Fibroblast of lung (primary cell): Measurements from ENCODE around the gene POLA1. TPM values are rescaled to one million over a fixed set of nuclear protein-coding genes. Genes with fewer than 3 reads are reported as not detected.
"Not testable (repeated sequence)": the region's sequence is repeated elsewhere in the genome, so short reads cannot be mapped to it uniquely, and the experiment has no call there.

ENCODE experiments used
- DNase-seq, 2 donors: peaks; one replicate each; pipeline versions ENCODE4 v3.0.0 to v3.0.0-alpha.2; 2010; ENCODE audit warnings: low read depth in 2 of 2
- H2AFZ ChIP-seq: 2 replicates; pipeline ENCODE4 v1.5.1; 2012; ENCODE audit warnings: low read length, control low read depth, inconsistent platforms
- H3K27ac ChIP-seq: 2 replicates; pipeline ENCODE4 v1.5.1; 2011; ENCODE audit warnings: low read length, control low read depth; ENCODE audit not compliant: insufficient read depth
- H3K27me3 ChIP-seq: 2 replicates; pipeline ENCODE4 v1.5.1; 2011; ENCODE audit warnings: mild to moderate bottlenecking, low read length; ENCODE audit not compliant: control insufficient read depth, insufficient read depth
- H3K36me3 ChIP-seq: 2 replicates; pipeline ENCODE4 v1.5.1; 2011; ENCODE audit warnings: low read length; ENCODE audit not compliant: control insufficient read depth, insufficient read depth
- H3K4me1 ChIP-seq: 2 replicates; pipeline ENCODE4 v1.5.1; 2011; ENCODE audit warnings: low read length; ENCODE audit not compliant: control insufficient read depth, insufficient read depth; ENCODE audit errors: extremely low read depth
- H3K4me2 ChIP-seq: 2 replicates; pipeline ENCODE4 v1.5.1; 2011; ENCODE audit warnings: low read length, control low read depth; ENCODE audit not compliant: insufficient read depth; ENCODE audit errors: extremely low read depth
- H3K4me3 ChIP-seq, 4 experiments: fragments of 200-600 bp in 1 of 4; sonication (generic) in 1 of 4; replicated peaks in 1 of 4; 2 replicates each; pipeline ENCODE4 v1.5.1; 2011 to 2016; ENCODE audit warnings: low read length in 4 of 4, low read depth in 3 of 4, mild to moderate bottlenecking in 3 of 4, control low read depth in 2 of 4, inconsistent platforms in 1 of 4, mixed read lengths in 1 of 4; ENCODE audit not compliant: insufficient read depth in 1 of 4; ENCODE audit errors: control extremely low read depth in 1 of 4
- H3K79me2 ChIP-seq: 2 replicates; pipeline ENCODE4 v1.5.1; 2012; ENCODE audit warnings: mild to moderate bottlenecking, low read length, inconsistent platforms; ENCODE audit not compliant: control insufficient read depth, insufficient read depth
- H3K9ac ChIP-seq: 2 replicates; pipeline ENCODE4 v1.5.1; 2011; ENCODE audit warnings: mild to moderate bottlenecking, low read length, control low read depth; ENCODE audit not compliant: insufficient read depth
- H3K9me3 ChIP-seq: 2 replicates; pipeline ENCODE4 v1.5.1; 2012; ENCODE audit warnings: low read depth, low read length; ENCODE audit not compliant: control insufficient read depth, insufficient read depth
- H4K20me1 ChIP-seq: 2 replicates; pipeline ENCODE4 v1.5.1; 2011; ENCODE audit warnings: low read length; ENCODE audit not compliant: control insufficient read depth, insufficient read depth; ENCODE audit errors: extremely low read depth
- CTCF ChIP-seq, 2 donors: IDR thresholded peaks in 1 of 2; conservative IDR thresholded peaks in 1 of 2; 1 replicate in 1 of 2; 2 replicates in 1 of 2; pipeline ENCODE4 v1.5.1; 2011 to 2012; ENCODE audit warnings: low read length in 2 of 2, control low read depth in 1 of 2, inconsistent platforms in 1 of 2, low read depth in 1 of 2, mild to moderate bottlenecking in 1 of 2
- EZH2 ChIP-seq: IDR thresholded peaks from 2 replicates; pipeline ENCODE4 v1.5.1; 2012; ENCODE audit warnings: low read length, control low read depth, mild to moderate bottlenecking; ENCODE audit errors: missing control alignments
- polyA plus RNA-seq, 2 donors: library from polyadenylated mRNA; depleted of rRNA in 1 of 2; stranded (reverse) in 1 of 2; unstranded in 1 of 2; fragments of >200 nt; gene quantifications; 2 replicates each; pipeline ENCODE4 v1.2.1, GENCODE V29; 2011 to 2012; ENCODE audit warnings: missing spikeins in 1 of 2
- total RNA-seq: library from RNA; depleted of rRNA; stranded (reverse); fragments of >200 nt; gene quantifications from 2 replicates; pipeline ENCODE4 v1.2.1, GENCODE V29; 2014

The POLA1 gene
- total and polyA plus RNA-seq, 2 donors (not counting 1 experiment from before 2014, with no cell fraction given): 1.7 to 9.2 TPM

GRCh38 chrX:24647257-24648058 lies 46.3 kb upstream of the POLA1 start, which contains the start of gene PCYT1B:
Gene PCYT1B, minus strand, starts transcription at chrX:24647347. Its CDS starts 242 bp downstream, at chrX:24647105.
- H3K27me3 ChIP-seq: no peaks in the 10 kb centered on the region
- peak within 1 kb of the TSS; percentile 46 for H2AFZ ChIP-seq
- peak; percentile 68 to 76 for DNase-seq
- no peaks in the 10 kb centered on the region for H3K79me2 ChIP-seq
- TF ChIP-seq EZH2 (no peak), CTCF (conservative IDR thresholded peaks at IDR 0.05 in 1 of 2, IDR thresholded peaks at IDR 0.05 in 1 of 2; ENCODE audit: low read depth in 1 of 2, low read length in 2 of 2) (no peak)
- H3K4me1 ChIP-seq: no peaks in the 10 kb centered on the region
- H3K4me3 ChIP-seq: peak within 1 kb of the TSS in 3 of 4 experiments; percentile 14 to 50 (median 35)
- H3K4me2 ChIP-seq: peak within 1 kb of the TSS; percentile 64
- H3K27ac ChIP-seq: no peak within 1 kb of the TSS
- no peaks in the 10 kb centered on the region for H3K36me3 ChIP-seq
- no peaks in the 10 kb centered on the region for H4K20me1 ChIP-seq
- no peaks in the 10 kb centered on the region for H3K9me3 ChIP-seq
- H3K9ac ChIP-seq: no peak within 1 kb of the TSS

GRCh38 chrX:24648495-24648894 lies 45.2 kb upstream of the POLA1 start:
- no peak overlapping the region for H3K27ac ChIP-seq
- no peaks in the 10 kb centered on the region for H3K36me3 ChIP-seq
- H3K9ac ChIP-seq: no peak overlapping the region
- no peak for DNase-seq
- no peak overlapping the region for H3K4me2 ChIP-seq
- TF ChIP-seq CTCF (conservative IDR thresholded peaks at IDR 0.05 in 1 of 2, IDR thresholded peaks at IDR 0.05 in 1 of 2; ENCODE audit: low read depth in 1 of 2, low read length in 2 of 2): no peak
- no peak for TF ChIP-seq EZH2
- no peaks in the 10 kb centered on the region for H3K4me1 ChIP-seq
- H3K79me2 ChIP-seq: no peaks in the 10 kb centered on the region
- H3K27me3 ChIP-seq: no peaks in the 10 kb centered on the region
- H4K20me1 ChIP-seq: no peaks in the 10 kb centered on the region
- H2AFZ ChIP-seq: no peak overlapping the region
- no peaks in the 10 kb centered on the region for H3K9me3 ChIP-seq
- no peak overlapping the region for H3K4me3 ChIP-seq

GRCh38 chrX:24651783-24652182 lies 41.9 kb upstream of the POLA1 start:
- TF ChIP-seq EZH2 (no peak), CTCF (conservative IDR thresholded peaks at IDR 0.05 in 1 of 2, IDR thresholded peaks at IDR 0.05 in 1 of 2; ENCODE audit: low read depth in 1 of 2, low read length in 2 of 2) (no peak)
- Histone ChIP-seq H3K4me1 (no peaks in the 10 kb centered on the region), H3K27ac (no peak overlapping the region), H2AFZ (no peak overlapping the region), H3K4me2 (no peak overlapping the region), H3K79me2 (no peaks in the 10 kb centered on the region), H3K9me3 (no peaks in the 10 kb centered on the region), H3K36me3 (no peaks in the 10 kb centered on the region), H3K27me3 (no peaks in the 10 kb centered on the region), H4K20me1 (no peaks in the 10 kb centered on the region), H3K9ac (no peak overlapping the region), H3K4me3 (no peak overlapping the region)
- DNase-seq: no peak

- H4K20me1 ChIP-seq, DNase-seq, H3K9ac ChIP-seq, H3K4me1 ChIP-seq, H3K4me2 ChIP-seq, H3K9me3 ChIP-seq, H3K36me3 ChIP-seq, H3K79me2 ChIP-seq, H3K27me3 ChIP-seq, H2AFZ ChIP-seq, H3K4me3 ChIP-seq, H3K27ac ChIP-seq: not testable (repeated sequence)
Measured at GRCh38 chrX:24655679-24656078, 38.0 kb upstream of the POLA1 start.
